NT2/D1 (cell line): Measurements from ENCODE around the gene POLE.

Experiments
- DNase-seq: peaks from one replicate; pipeline ENCODE4 v3.0.0-alpha.2; 2011; ENCODE audit warnings: low read depth, low spot score
- H3K27me3 ChIP-seq: 2 replicates; pipeline ENCODE4 v1.6.0; 2011; ENCODE audit warnings: mild to moderate bottlenecking; ENCODE audit not compliant: insufficient read length, insufficient read depth
- H3K36me3 ChIP-seq: 2 replicates; pipeline ENCODE4 v1.6.1; 2011; ENCODE audit warnings: mild to moderate bottlenecking, low read length, mixed read lengths; ENCODE audit not compliant: insufficient read depth, insufficient read length
- H3K4me1 ChIP-seq: 2 replicates; pipeline ENCODE4 v1.5.1; 2011; ENCODE audit not compliant: insufficient read depth, insufficient read length
- H3K4me3 ChIP-seq: 2 replicates; pipeline ENCODE4 v1.5.1; 2011; ENCODE audit warnings: low read depth; ENCODE audit not compliant: insufficient read length
- H3K9ac ChIP-seq: 2 replicates; pipeline ENCODE4 v1.6.0; 2011; ENCODE audit warnings: low read depth; ENCODE audit not compliant: insufficient read length
- H3K9me3 ChIP-seq: 2 replicates; pipeline ENCODE4 v1.5.1; 2011; ENCODE audit warnings: mild to moderate bottlenecking, low read length; ENCODE audit not compliant: insufficient read depth
- SUZ12 ChIP-seq: IDR thresholded peaks from 2 replicates; pipeline ENCODE4 v1.6.1; 2011; ENCODE audit not compliant: insufficient read length, insufficient read depth; ENCODE audit errors: extremely low read depth
- YY1 ChIP-seq: IDR thresholded peaks from 2 replicates; pipeline ENCODE4 v1.6.1; 2011; ENCODE audit not compliant: insufficient read length, insufficient read depth
- ZNF274 ChIP-seq: IDR thresholded peaks from 2 replicates; pipeline ENCODE4 v1.6.1; 2011; ENCODE audit warnings: mild to moderate bottlenecking, low read depth, low read length

Gene POLE

GRCh38 chr12:132585177-132585576 is 102.0 kb downstream of the POLE start:
- Histone ChIP-seq H3K9ac (no peak overlapping the region), H3K36me3 (peaks cover 23% of the 10 kb centered on the region), H3K4me3 (no peak overlapping the region), H3K9me3 (no peaks in the 10 kb centered on the region), H3K4me1 (peaks cover 7% of the 10 kb centered on the region), H3K27me3 (peaks cover 51% of the 10 kb centered on the region)
- TF ChIP-seq YY1 = no peak
- no peak for DNase-seq

GRCh38 chr12:132584429-132584828 is 102.7 kb downstream of the POLE start:
- TF ChIP-seq SUZ12 (no peak), ZNF274 (no peak)
- H3K9ac ChIP-seq = no peak overlapping the region
- H3K36me3 ChIP-seq = peaks cover 29% of the 10 kb centered on the region
- H3K27me3 ChIP-seq = peaks cover 44% of the 10 kb centered on the region
- H3K4me1 ChIP-seq = peaks cover 7% of the 10 kb centered on the region
- DNase-seq = no peak
- H3K9me3 ChIP-seq = no peaks in the 10 kb centered on the region
- H3K4me3 ChIP-seq = no peak overlapping the region

GRCh38 chr12:132583736-132584135 is 103.4 kb downstream of the POLE start:
- Histone ChIP-seq H3K9ac (peak overlapping the region; percentile 61), H3K36me3 (peaks cover 30% of the 10 kb centered on the region), H3K27me3 (peaks cover 37% of the 10 kb centered on the region), H3K4me3 (peak overlapping the region; percentile 21), H3K4me1 (peaks cover 7% of the 10 kb centered on the region), H3K9me3 (no peaks in the 10 kb centered on the region)
- DNase-seq = no peak
- TF ChIP-seq YY1 = no peak
- no peak for TF ChIP-seq ZNF274
- no peak for TF ChIP-seq SUZ12

- TF ChIP-seq YY1 = no peak
- TF ChIP-seq SUZ12 = no peak
- TF ChIP-seq ZNF274 = no peak
- Histone ChIP-seq H3K4me1 (peaks cover 7% of the 10 kb centered on the region), H3K36me3 (peaks cover 34% of the 10 kb centered on the region), H3K9me3 (no peaks in the 10 kb centered on the region), H3K4me3 (peak overlapping the region; percentile 21), H3K27me3 (peaks cover 33% of the 10 kb centered on the region), H3K9ac (peak overlapping the region; percentile 61)
- DNase-seq = no peak
Measured at GRCh38 chr12:132583411-132583710, 103.8 kb downstream of the POLE start.

- Histone ChIP-seq H3K9me3 (no peaks in the 10 kb centered on the region), H3K27me3 (peaks cover 27% of the 10 kb centered on the region), H3K9ac (peak overlapping the region; percentile 50), H3K4me3 (peak overlapping the region; percentile 21), H3K4me1 (peaks cover 7% of the 10 kb centered on the region), H3K36me3 (peaks cover 39% of the 10 kb centered on the region)
- TF ChIP-seq ZNF274 = no peak
- no peak for TF ChIP-seq SUZ12
- no peak for DNase-seq
Measured at GRCh38 chr12:132582582-132583410, 104.3 kb downstream of the POLE start.

GRCh38 chr12:132582058-132582420 is 105.1 kb downstream of the POLE start:
- H3K4me3 ChIP-seq = no peak overlapping the region
- H3K9me3 ChIP-seq = no peaks in the 10 kb centered on the region
- TF ChIP-seq SUZ12 (no peak), YY1 (no peak), ZNF274 (no peak)
- H3K4me1 ChIP-seq = peaks cover 7% of the 10 kb centered on the region
- no peak for DNase-seq
- peaks cover 20% of the 10 kb centered on the region for H3K27me3 ChIP-seq
- no peak overlapping the region for H3K9ac ChIP-seq
- H3K36me3 ChIP-seq = peaks cover 47% of the 10 kb centered on the region

GRCh38 chr12:132581348-132582057 is 105.6 kb downstream of the POLE start:
- DNase-seq = no peak
- H3K4me1 ChIP-seq = peaks cover 2% of the 10 kb centered on the region
- peaks cover 52% of the 10 kb centered on the region for H3K36me3 ChIP-seq
- H3K9ac ChIP-seq = no peak overlapping the region
- H3K9me3 ChIP-seq = no peaks in the 10 kb centered on the region
- no peak overlapping the region for H3K4me3 ChIP-seq
- peaks cover 19% of the 10 kb centered on the region for H3K27me3 ChIP-seq
- TF ChIP-seq YY1 (no peak), ZNF274 (no peak), SUZ12 (no peak)
